Breast epithelium (tissue), 3 donors: ENCODE measurements around the gene IFNGR2.

Experiments
- POLR2A ChIP-seq: fragments of 450-650 bp; IDR thresholded peaks from one replicate; pipeline ENCODE4 v1.6.1; 2016; ENCODE audit warnings: antibody characterized with exemption, mild to moderate bottlenecking, moderate library complexity
- POLR2AphosphoS5 ChIP-seq, 3 donors: sonication (generic); formaldehyde crosslinking; IDR thresholded peaks; one replicate each; pipeline ENCODE4 v1.6.1; 2017; ENCODE audit warnings: antibody characterized with exemption in 3 of 3
- TF ChIP-seq, protein P1 (sequence below), 3 donors: fragments of 450-650 bp; IDR thresholded peaks; one replicate each; pipeline ENCODE4 v1.5.1; 2016 to 2017; ENCODE audit warnings: antibody characterized with exemption in 3 of 3, mild to moderate bottlenecking in 3 of 3, moderate library complexity in 3 of 3

- TF ChIP-seq POLR2A: no peak
- TF ChIP-seq, protein P1, sequence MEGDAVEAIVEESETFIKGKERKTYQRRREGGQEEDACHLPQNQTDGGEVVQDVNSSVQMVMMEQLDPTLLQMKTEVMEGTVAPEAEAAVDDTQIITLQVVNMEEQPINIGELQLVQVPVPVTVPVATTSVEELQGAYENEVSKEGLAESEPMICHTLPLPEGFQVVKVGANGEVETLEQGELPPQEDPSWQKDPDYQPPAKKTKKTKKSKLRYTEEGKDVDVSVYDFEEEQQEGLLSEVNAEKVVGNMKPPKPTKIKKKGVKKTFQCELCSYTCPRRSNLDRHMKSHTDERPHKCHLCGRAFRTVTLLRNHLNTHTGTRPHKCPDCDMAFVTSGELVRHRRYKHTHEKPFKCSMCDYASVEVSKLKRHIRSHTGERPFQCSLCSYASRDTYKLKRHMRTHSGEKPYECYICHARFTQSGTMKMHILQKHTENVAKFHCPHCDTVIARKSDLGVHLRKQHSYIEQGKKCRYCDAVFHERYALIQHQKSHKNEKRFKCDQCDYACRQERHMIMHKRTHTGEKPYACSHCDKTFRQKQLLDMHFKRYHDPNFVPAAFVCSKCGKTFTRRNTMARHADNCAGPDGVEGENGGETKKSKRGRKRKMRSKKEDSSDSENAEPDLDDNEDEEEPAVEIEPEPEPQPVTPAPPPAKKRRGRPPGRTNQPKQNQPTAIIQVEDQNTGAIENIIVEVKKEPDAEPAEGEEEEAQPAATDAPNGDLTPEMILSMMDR (IDR thresholded peaks at IDR 0.05): no peak
- TF ChIP-seq POLR2AphosphoS5 (IDR thresholded peaks at IDR 0.05): no peak
Observed at GRCh38 chr21:33377221-33377920, 25.8 kb upstream of the IFNGR2 start.
